ACC112 (cell line): ENCODE data around the gene FSTL3.
"Not testable (repeated sequence)": the region's sequence is repeated elsewhere in the genome, so short reads cannot be mapped to it uniquely, and the experiment has no call there.

Source experiments
- H2AFZ ChIP-seq: fragments of 200-600 bp; sonication (generic); one replicate; pipeline ENCODE4 v1.6.0; 2017; ENCODE audit warnings: antibody characterized with exemption, low read length; ENCODE audit not compliant: unreplicated experiment
- H3K27ac ChIP-seq: fragments of 200-600 bp; sonication (generic); 2 replicates; pipeline ENCODE4 v1.5.1; 2014; ENCODE audit warnings: low read depth, mild to moderate bottlenecking, antibody characterized with exemption, low read length, moderate library complexity
- H3K27me3 ChIP-seq: fragments of 200-600 bp; sonication (generic); 2 replicates; pipeline ENCODE4 v1.6.1; 2014; ENCODE audit warnings: mild to moderate bottlenecking, antibody characterized with exemption, low read length, moderate library complexity, mixed read lengths; ENCODE audit not compliant: insufficient read depth
- H3K36me3 ChIP-seq: fragments of 200-600 bp; sonication (generic); 2 replicates; pipeline ENCODE4 v1.6.1; 2016; ENCODE audit warnings: mild to moderate bottlenecking, antibody characterized with exemption, low read length, moderate library complexity, mixed read lengths; ENCODE audit not compliant: insufficient read depth
- H3K4me1 ChIP-seq: fragments of 200-600 bp; sonication (generic); one replicate; pipeline ENCODE4 v1.6.1; 2016; ENCODE audit warnings: low read length, mixed read lengths; ENCODE audit not compliant: insufficient read depth, unreplicated experiment, control insufficient read depth
- H3K4me3 ChIP-seq: fragments of 200-600 bp; sonication (generic); 2 replicates; pipeline ENCODE4 v1.5.1; 2014; ENCODE audit warnings: mild to moderate bottlenecking, low read depth, low read length
- H3K79me2 ChIP-seq: fragments of 200-600 bp; sonication (generic); one replicate; pipeline ENCODE4 v1.6.0; 2016; ENCODE audit warnings: low read length; ENCODE audit not compliant: control insufficient read depth, unreplicated experiment, insufficient read depth

The FSTL3 gene

DNA sequence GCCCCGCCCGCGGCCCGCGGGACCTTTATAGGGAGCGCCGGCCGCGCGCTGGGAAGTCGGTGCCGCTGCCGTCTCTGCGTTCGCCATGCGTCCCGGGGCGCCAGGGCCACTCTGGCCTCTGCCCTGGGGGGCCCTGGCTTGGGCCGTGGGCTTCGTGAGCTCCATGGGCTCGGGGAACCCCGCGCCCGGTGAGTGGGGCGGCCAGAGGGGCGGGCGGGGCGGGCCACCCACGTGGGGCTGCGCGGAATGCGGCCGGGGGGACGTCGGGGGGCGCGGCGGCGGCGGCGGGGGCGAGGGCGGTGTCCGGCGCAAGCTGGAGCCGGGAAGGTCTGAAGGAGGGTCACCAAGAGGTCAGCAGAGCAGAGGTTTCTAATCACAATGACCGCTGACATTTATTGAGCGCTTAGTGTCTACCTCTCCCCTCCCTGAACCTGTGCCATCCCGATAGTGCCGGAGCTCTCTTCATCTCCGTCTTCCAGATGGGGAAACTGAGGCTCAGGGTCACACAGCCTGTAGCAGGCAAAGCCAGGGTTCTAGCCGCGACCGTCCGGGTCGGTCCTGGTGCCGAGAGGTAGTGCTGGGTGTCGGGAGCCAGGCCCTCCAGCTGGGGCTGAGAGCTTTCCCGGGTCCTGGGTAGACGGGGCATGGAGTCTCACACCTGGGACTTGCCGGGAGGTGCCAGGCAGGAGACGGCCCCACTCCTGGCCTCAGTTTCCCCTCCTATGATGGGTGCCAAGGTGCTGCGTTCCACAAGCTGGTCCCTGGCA is at the start of gene FSTL3:
Gene FSTL3, plus strand, starts transcription at position 54 of the 767 bp plus-strand sequence. Its CDS starts 32 bp downstream, at position 86.
- no peaks in the 10 kb centered on the region for H3K36me3 ChIP-seq
- H3K4me3 ChIP-seq: peak within 1 kb of the TSS; percentile 85
- H3K27ac ChIP-seq: peak within 1 kb of the TSS; percentile 65
- peaks cover 22% of the 10 kb centered on the region for H3K4me1 ChIP-seq
- no peaks in the 10 kb centered on the region for H3K27me3 ChIP-seq
- no peak within 1 kb of the TSS for H2AFZ ChIP-seq
- H3K79me2 ChIP-seq: peaks cover 23% of the 10 kb centered on the region

DNA sequence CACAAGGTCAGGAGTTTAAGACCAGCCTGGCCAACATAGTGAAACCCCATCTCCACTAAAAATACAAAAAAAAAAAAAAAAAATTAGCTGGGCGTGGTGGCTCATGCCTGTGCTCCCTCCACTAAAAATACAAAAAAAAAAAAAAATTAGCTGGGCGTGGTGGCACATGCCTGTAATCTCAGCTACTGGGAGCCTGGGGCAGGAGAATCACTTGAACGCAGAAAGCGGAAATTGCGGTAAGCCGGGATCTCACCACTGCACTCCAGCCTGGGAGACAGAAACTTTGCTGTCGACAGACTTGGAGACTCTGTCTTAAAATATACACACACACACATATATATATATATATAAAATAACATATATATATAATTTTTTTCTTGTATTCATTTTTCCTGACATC is 49.6 kb upstream of the FSTL3 start:
- not testable (repeated sequence) for H3K27me3 ChIP-seq

DNA sequence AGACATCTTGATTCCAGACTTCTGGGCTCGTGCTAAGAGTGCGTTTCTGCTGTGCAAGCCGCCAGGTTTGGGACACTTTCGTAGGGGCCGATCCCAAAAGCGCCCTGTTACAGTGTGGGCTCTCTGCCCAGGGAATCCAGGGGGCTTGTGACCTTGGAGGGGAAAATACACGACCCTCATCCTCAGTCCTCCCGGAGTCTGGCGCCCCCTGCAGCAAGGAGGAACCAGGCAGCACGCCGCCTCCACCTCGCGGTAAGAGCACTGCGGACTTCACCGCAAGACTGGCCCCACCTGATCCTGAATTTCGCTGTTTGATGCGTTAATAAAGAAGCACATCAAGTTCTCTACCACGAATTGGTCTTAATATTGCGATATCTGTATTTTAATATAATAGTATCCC is 48.0 kb upstream of the FSTL3 start:
- Histone ChIP-seq H3K27ac (no peak overlapping the region), H3K79me2 (peaks cover 3% of the 10 kb centered on the region), H3K4me3 (no peak overlapping the region), H2AFZ (no peak overlapping the region), H3K4me1 (peaks cover 5% of the 10 kb centered on the region), H3K36me3 (no peaks in the 10 kb centered on the region), H3K27me3 (no peaks in the 10 kb centered on the region)

More for the DNA sequence above, 49.6 kb upstream of the FSTL3 start:
- not testable (repeated sequence) for H3K27ac ChIP-seq, H3K79me2 ChIP-seq, H3K4me3 ChIP-seq, H2AFZ ChIP-seq, H3K4me1 ChIP-seq, H3K36me3 ChIP-seq

DNA sequence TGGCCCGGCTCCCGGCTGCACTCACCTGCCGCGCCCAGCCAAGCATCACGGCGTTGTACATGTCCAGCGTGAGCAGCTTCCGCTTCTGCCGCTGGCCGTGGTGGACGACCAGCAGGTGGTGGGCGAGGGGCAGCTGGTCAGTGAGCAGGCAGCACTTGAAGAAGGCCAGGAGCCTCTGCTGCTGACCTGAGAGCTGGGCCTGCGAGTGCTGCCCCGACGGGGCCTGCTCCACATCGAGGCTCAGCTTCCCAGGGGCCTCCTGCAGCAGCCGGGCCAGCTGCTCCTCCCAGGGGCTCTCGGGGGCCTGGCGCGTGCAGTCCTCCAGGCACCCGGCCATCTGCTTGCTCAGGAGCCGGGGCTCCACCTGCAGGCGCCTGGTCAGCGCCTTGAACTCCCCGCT is 46.7 kb upstream of the FSTL3 start:
- H3K27me3 ChIP-seq, H3K36me3 ChIP-seq, H2AFZ ChIP-seq, H3K27ac ChIP-seq, H3K4me1 ChIP-seq, H3K4me3 ChIP-seq, H3K79me2 ChIP-seq: not testable (repeated sequence)

DNA sequence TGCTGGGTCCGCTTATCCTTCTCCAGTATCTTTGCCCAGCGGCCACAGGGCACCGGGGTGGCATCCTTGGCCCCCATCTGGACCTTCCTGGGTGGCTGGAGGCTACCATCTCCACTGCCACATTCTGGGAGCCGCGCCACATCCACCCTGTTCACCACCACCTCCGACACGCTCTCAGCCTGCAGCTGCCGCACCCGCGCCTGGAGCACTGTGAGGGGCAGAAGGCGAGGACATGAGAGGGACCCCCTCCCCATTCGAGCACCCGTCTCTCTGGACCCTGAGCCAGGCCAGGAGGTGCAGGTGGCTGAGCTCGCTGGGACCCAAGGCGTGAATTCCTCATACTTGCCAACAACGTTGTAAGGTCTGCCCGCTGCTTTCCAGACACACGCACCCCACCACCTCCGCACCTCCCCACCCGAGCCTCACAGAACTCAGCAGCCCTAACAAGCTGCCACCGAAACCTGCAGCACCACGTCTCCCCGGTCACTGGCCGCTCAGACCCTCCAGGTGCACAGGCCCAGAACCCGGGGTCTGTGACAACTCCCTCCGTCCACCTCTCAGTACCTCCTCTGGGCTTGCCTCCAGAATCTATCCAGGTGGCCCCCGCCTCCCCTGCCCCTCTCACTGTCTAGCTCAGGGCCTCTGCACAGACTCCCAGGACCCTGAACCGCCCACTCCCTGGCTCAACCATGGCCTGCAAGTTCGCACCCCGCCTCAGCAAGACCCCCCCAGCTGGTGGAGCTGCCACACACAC is 46.1 kb upstream of the FSTL3 start:
- H3K79me2 ChIP-seq: peaks cover 3% of the 10 kb centered on the region

DNA sequence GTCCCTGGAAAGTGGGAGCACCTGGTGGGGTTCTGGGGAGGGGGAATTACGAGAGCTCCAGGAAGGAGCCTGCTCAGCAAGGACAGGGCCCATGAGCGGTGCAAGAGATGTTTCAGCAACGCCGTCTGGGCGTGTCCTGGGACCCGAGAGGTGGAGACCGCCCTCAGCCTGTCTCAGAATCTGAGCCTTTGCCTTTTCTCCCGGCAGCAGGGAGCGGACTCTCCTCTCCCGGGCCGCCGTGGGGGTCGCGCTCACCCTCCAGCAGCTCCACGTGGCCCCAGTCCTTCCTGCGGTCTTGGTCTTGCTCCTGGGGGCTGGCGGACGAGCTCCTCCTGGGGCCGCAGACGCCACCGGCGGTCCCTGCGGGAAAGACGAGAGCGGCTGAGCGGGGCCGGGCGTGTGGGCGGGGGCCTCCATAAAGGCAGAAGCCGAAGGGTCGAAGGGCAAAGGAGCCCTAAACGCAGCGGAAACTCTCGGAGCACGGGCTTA is 43.6 kb upstream of the FSTL3 start:
- Histone ChIP-seq H3K27me3 (no peaks in the 10 kb centered on the region), H3K36me3 (no peaks in the 10 kb centered on the region), H3K4me3 (peak overlapping the region; percentile 99), H3K27ac (peak overlapping the region; percentile 59), H3K79me2 (peaks cover 3% of the 10 kb centered on the region), H3K4me1 (peaks cover 5% of the 10 kb centered on the region), H2AFZ (peak overlapping the region; percentile 75)

More for the DNA sequence above, 46.1 kb upstream of the FSTL3 start:
- no peak overlapping the region for H3K27ac ChIP-seq
- H3K36me3 ChIP-seq: no peaks in the 10 kb centered on the region
- H3K4me1 ChIP-seq: peaks cover 5% of the 10 kb centered on the region
- no peak overlapping the region for H3K4me3 ChIP-seq
- H3K27me3 ChIP-seq: no peaks in the 10 kb centered on the region
- H2AFZ ChIP-seq: no peak overlapping the region

DNA sequence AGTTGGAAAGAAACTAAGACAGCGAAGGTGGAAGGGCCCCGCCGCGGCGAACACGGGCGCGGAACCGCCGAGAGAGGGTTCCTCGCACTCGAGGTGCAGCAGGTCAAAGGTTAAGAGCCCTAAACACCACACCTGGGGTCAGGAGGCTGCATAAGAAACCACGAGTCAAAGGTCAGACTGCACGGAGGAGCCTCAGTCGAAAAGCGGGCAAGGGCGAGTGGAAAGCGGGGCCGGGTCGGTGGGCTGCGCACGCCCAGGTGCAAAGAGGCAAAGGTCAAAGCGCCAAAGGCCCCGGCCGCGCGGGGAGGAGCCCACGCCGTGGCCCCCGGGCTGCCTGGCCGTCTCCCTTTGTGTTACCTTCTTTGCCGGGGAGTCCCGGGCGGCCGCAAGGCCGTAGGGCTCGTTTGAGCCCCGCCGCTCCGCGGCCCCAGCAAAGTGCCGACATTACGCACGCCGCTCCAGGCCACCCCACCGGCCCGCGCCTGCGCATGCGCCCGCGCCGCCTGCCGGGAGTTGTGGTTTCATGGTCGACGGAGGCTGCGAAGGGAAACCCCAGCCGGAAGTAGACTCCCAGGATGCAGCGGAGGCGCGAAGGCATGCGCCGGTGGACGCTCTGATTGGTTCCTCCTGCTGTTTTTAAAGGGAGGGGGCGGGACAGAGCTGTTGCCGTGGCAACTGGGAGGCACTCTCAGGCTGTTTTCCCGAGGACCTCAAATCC is 43.0 kb upstream of the FSTL3 start, which contains the start of gene POLRMT:
Gene POLRMT, minus strand, starts transcription at position 470 of the 718 bp plus-strand sequence. Its CDS starts 25 bp downstream, at position 445.
- Histone ChIP-seq H3K27me3 (no peaks in the 10 kb centered on the region), H2AFZ (peak within 1 kb of the TSS; percentile 75), H3K4me1 (peaks cover 5% of the 10 kb centered on the region), H3K4me3 (peak within 1 kb of the TSS; percentile 99), H3K79me2 (peaks cover 3% of the 10 kb centered on the region), H3K36me3 (no peaks in the 10 kb centered on the region), H3K27ac (peak within 1 kb of the TSS; percentile 59)

DNA sequence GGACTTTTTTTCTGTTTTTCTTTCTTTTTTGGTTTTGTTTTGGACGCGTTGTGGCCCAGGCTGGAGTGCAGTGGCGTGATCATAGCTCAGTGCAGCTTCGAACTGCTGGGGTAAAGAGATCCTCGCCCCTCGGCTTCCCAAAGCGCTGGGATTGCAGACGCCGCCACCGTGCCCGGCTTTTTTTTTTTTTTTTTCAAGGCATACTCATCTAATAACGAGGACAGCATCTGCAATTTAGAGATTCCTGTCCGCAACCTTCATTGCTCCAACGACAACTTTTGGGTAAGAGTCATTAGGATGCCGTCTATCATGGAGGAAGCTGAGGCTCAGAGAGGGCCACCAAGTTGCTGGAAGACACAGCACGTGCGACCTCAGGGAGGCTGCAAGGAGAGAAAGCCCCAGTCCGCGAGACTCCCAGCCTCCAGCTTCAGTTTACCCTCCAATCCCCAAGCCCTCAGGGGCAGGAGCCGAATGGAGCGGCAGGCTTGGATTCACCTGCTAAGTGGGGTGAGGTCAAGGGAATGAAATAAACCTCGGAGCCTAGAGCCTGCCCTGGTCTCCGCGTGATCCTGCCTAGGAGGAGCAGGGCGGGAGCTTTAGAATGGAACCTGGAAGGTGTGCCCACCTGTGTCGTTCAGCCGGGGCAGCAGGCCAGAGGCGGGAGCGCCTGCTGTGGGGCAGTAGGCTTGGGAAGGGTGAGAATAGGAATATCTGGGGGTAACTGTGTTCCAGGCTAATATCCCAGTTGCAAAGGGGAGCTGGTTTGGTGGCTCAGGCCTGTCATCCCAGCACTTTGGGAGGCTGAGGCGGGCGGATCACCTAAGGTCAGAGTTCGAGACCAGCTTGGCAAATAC is 42.2 kb upstream of the FSTL3 start:
- Histone ChIP-seq H3K4me3 (peak overlapping the region; percentile 99), H3K36me3 (no peaks in the 10 kb centered on the region), H2AFZ (peak overlapping the region; percentile 59), H3K4me1 (peaks cover 5% of the 10 kb centered on the region), H3K27me3 (no peaks in the 10 kb centered on the region), H3K79me2 (peaks cover 3% of the 10 kb centered on the region), H3K27ac (peak overlapping the region; percentile 50)

DNA sequence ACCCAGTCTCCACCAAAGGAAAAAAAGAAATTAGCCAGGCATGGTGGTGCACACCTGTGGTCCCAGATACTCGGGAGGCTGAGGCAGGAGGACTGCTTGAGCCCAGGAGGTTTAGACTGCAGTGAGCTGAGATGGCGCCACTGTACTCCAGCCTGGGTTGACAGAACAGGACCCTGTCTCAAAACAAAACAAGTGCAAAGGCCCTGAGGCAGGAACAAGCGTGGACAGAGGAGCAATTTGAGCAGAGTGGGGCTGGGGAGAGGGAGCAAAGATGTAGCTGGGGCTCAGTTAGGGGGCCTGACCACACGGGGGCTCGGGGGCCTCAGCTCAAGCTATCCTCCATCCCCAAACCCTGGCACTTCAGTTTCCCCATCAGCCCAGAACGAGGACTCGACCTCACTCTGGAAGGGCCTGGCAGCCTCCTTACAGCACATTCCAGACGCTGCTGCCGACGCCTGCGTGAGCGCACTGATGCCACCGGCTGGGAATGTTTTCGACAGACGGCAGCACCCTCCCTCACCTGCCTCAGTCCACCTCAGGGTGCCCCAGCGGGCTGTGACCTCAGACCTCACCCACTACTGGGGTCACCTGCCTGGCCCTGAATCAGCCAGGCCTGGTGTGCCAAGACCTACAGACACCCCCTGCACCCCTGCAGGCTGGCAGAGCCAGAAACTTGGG is 41.1 kb upstream of the FSTL3 start:
- no peak overlapping the region for H3K4me3 ChIP-seq
- no peak overlapping the region for H3K27ac ChIP-seq
- H3K27me3 ChIP-seq: no peaks in the 10 kb centered on the region
- no peaks in the 10 kb centered on the region for H3K36me3 ChIP-seq
- peaks cover 5% of the 10 kb centered on the region for H3K4me1 ChIP-seq
- peaks cover 3% of the 10 kb centered on the region for H3K79me2 ChIP-seq
- no peak overlapping the region for H2AFZ ChIP-seq
